HUDEP-2 (cell line): ENCODE data around the gene PPP1R3G.

Source experiments
- DNase-seq, 76 experiments: peaks; one replicate each; lab custom pipeline; 2025; ENCODE audit not compliant: unreplicated experiment in 76 of 76; lab: John Stamatoyannopoulos, UW

Gene PPP1R3G

DNA sequence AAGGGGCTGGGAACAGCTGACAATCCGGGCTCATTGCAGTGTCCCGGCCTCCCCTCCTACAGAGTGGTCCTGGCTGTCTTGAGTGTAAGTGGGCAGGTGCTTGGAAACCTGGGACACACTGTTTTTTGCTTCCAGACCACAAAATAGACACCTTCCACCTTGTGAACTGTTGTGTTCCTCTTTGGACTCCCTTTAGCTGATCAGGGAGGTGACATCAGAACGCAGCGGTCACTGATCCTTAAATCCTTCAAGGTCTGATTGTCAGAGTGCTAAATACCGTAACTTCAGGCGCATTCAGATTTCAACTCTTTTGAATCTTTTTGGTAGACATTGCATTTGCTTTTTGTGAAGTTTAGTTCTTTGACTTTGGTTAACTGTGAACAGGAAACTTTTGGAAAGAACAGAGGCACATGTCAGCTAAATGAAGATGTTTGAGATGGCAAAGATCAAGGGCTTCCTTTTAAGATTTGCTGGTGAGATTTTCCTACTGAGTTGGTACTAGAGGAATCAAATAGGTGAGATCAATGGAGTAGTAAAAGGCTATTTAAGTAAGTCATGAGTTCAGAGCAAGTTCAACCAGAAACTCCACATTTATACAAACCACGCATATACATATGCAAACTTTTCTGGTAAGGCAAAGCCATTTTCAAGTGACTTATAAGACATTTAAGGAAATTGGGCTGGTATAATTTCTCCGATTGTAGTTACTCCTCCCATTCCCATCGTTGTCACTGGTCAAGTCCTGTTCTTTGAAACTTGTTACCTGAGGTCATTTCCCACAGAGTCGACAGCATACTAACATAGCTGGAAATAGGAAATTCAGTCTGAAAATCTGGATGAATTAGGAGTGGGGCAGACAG, 6.3 kb downstream of the PPP1R3G start:
- DNase-seq = no peak

- DNase-seq = peak in 59 of 76 experiments; percentile 7 to 83 (median 41)
These were observed 8.3 kb downstream of the PPP1R3G start for GRCh38 chr6:5093231-5094015.

- no peak for DNase-seq
These were observed 9.2 kb downstream of the PPP1R3G start for GRCh38 chr6:5094327-5094726.

GRCh38 chr6:5095236-5095635, 10.1 kb downstream of the PPP1R3G start:
- no peak for DNase-seq

DNA sequence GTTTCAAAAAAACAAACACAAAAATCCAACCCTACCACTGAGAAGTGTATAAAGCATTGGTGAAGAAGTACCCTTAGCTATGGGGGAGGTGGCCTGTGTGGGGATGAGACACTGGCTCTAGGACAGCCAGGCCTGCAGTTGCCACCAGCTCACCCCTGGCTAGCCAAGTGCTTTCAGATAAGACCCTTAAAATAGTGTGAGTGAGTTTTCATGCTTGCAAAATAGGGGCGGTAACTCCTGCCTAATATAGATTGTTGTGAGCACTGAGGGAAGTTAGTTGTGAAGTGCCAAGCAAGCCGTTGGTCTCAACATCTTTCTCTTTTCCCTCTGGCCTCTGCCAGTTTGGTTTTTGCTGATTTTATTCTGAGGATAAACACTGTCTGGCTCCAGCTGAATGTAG, 11.3 kb downstream of the PPP1R3G start:
- DNase-seq = peak in 59 of 76 experiments; percentile 16 to 83 (median 45)

- DNase-seq = no peak
These were observed 13.5 kb downstream of the PPP1R3G start for GRCh38 chr6:5098501-5099270.

GRCh38 chr6:5099537-5099936, 14.4 kb downstream of the PPP1R3G start:
- DNase-seq = no peak

DNA sequence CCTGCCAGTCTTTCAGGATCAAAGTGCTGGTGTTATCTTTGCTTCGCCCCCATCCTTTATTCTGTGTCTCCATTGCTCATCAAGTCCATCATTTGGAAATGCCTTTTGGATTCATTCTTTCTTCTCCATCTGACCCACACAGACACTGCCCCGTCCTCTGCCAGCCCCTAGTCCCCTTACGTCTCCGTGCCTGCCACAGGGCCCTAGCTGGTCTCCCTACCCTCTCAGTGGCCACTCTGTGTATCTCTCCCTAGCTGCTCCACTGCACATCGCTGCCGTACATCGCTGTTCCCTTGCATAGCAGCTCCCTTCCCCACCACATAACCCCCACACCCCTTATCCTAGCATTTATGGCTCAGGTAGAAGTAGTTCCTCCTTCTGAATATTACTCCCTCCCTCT, 15.7 kb downstream of the PPP1R3G start:
- DNase-seq = no peak

DNA sequence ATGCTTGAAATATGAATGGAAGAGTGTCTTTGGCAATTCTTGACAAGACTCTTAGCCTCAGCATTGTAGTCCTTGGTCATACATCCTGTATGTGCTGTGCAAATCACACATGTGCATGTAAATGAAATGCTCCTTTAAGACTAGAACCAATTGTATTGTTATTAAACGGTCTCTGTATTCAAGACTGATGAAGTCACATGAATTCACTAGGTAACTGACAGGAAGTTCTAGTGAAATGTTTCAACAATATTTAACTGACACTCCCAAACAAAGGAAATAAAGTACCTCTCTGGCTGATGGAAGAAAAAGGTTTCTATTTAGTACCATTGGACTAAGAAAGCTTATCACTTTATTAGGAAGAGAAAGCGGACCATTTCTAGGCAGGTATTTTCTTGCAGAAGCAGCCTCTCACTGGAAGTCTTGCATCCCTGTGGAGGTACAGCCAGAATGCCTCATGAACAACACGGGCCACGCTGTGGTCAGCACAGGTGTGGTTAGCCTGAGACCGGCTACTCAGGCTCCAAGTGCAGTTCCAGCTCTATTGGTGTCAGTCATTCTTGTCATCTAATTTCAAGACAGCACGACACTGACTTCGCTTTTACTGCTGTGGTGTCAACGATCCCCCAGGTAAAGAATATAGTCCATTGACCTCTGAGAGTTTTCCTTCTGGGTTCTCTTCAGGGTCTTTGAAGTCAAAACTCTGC, 17.3 kb downstream of the PPP1R3G start:
- DNase-seq = no peak

- DNase-seq = no peak
These were observed 18.1 kb downstream of the PPP1R3G start for GRCh38 chr6:5103250-5103649.

- DNase-seq = no peak
These were observed 19.5 kb downstream of the PPP1R3G start for GRCh38 chr6:5104667-5105066.

DNA sequence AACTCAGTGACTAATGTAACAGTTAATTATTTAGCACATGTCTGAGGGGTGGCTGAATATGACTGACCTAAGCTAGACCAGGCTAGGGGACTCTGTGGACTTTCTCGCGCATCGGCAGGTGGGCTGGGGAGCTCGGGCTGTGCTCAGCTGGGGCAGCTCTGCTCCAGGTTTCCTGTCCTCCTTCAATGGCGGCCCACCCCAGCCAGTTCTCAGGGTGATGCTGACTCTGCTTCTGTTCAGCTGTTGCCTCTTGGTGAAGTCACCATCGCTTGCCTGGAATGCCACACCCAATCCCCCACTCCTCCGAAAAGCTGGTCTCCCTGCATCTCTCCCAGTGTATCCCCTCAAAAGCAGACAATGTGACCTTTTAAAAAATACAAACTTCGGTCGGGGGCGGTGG, 20.0 kb downstream of the PPP1R3G start:
- DNase-seq = no peak

DNA sequence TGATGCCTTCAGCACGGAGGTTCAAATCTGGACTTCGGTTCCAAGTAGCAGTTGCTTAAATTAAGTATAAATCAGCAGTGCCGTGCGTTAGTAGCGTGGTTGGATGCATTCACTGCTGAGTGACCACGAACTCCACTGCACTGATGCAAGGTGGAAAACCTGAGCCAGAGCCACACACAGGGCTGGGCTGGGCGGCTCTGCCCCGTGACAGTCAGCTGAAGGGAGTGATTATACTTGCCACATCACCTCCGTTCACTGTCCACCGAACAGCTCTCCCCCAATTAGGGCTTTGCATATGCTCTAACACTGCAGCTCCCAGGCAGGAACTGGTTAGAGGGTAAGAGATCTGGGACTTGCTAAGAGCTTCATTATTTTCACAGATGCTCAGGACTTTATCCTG, 22.2 kb downstream of the PPP1R3G start:
- DNase-seq = no peak

- no peak for DNase-seq
These were observed 22.9 kb downstream of the PPP1R3G start for GRCh38 chr6:5108068-5108467.

GRCh38 chr6:5108536-5109150, 23.5 kb downstream of the PPP1R3G start:
- DNase-seq = no peak

DNA sequence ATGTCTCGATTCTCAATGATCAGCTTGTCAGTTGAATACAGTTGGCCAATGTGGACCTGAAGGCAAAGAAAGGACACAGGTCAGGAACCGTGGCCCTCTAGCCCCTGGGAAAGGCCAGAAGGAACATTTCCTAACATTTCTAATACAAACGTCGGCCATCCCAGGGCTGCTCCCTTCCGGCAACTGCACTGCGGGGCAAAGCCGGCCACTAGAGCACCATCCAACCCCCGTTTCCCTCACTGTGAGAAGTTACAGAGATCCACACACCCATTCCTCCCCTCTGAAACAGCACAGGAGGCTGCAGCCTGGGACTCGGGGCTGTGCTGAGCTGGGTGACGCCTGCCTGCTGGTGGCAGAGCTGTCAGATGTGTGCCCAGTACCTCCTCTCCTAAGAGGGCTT, 24.3 kb downstream of the PPP1R3G start:
- no peak for DNase-seq

DNA sequence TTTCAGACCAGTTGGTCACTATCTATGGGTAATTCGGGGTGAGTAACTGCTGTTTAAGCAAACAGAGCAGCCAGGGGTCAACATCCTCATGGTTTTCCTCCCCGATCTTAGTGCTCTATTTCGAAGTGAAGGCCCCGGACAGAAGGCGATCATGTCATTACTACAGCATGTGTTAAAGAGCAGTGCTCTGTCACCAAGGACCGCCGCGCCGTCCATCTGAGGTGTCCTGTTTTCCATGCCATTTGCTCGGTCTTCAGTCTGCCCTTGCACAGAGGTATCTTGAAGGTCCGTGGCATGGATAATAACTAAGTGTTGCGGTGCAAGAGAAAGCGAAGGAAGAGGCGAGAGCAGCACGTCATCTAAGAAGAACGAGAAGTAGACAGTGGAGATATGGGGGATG, 25.1 kb downstream of the PPP1R3G start:
- no peak for DNase-seq

DNA sequence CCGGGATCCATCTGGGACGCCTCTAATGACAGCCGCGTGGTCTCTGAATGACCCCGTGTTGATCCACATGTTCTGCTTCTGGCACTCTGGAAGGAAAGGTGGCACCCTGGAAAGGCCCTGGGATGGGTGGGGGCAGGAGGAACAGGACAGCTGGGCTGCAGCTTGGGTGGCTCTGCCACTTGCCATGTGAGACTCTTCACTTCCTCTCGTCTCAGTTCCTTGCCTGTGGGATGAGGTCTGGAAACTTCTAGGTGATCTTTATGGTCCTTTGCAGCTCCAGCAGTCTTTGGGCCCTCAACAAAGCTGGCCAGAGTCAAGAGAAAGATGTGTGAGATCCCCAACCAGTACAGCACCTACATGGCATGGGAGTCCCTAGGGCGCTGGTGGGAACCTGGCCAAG, 26.5 kb downstream of the PPP1R3G start:
- DNase-seq = no peak

DNA sequence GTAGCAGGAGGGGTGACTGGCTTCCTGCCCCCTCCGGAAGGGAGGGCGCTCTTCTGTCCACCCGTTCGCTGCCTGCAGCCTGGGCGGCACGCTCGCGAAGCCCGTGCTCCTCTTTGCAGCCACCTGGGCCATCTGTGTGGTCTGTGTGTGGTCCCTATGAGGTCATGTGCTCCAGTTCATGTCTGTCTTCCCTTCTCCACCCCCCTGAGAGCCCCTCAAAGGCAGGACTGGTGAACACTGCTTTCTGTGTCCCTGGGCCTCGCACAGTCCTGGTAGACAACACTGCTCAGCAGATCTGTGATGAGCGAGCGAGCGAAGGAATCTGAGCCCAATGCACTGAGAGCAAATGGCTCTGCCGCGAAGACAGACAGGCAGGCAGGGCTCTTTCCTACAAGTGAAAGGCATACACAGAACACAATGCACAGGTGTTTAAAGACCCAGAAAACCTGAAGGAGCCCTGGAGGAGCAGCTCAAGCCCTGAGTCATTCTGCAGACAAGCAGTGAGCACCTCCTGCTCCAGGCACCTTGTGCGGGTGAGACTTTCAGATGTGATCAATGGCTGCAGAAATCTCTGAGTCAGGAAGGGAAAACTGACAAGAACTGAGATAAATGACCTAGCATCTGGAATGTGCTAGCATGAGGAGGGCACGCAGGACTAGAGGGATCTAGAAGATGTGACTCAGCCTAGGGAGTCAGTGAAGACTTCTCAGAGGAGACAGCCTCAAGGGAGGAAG, 27.1 kb downstream of the PPP1R3G start:
- no peak for DNase-seq
